ENCODE results near the gene FGF14. TPM values are rescaled to one million over a fixed set of nuclear protein-coding genes. Genes with fewer than 3 reads are reported as not detected.

Gene FGF14
- total RNA-seq, 2 donors from 2014 or later: under 0.01 to 0.28 TPM

DNA sequence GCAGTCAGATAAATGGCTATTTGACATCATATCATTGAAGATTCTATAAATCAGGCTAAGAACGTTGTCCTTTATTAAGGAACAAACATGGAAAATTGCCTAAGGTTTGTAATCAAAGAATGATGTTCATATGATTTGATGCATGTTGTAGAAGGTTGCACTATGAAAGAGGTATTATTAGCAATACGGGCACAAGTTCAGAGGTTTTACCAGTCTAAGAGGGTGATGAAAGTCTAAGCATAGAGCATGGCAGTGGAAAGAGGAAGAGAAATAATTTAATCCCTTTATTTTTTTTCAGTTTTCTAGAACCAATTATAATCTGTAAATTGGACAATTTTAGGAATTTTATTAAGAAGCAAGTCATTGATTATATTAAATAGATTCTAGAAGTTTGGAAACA, 450.7 kb downstream of the FGF14 start:
- intact Hi-C loops (cut with DNase I): no loop called here
- Histone ChIP-seq H3K9me3 (no peaks in the 10 kb centered on the region), H3K27me3 (replicated peaks; ENCODE audit: insufficient read depth) (no peaks in the 10 kb centered on the region), H3K4me3 (no peak overlapping the region), H3K27ac (no peak overlapping the region), H3K36me3 (no peaks in the 10 kb centered on the region), H3K4me1 (replicated peaks) (no peaks in the 10 kb centered on the region)
- 77% methylated on average over 2 of the region's 2 CpGs for WGBS
- no peak for TF ChIP-seq CTCF (IDR thresholded peaks at IDR 0.05)
- TF ChIP-seq POLR2AphosphoS5 (IDR thresholded peaks at IDR 0.05): no peak
- TF ChIP-seq POLR2A (IDR thresholded peaks at IDR 0.05): no peak
- DNase-seq (ENCODE audit: low spot score): no peak

GRCh38 chr13:101949681-101950080, 452.2 kb downstream of the FGF14 start:
- H3K4me1 ChIP-seq (replicated peaks): no peaks in the 10 kb centered on the region
- no peak overlapping the region for H3K4me3 ChIP-seq
- H3K27me3 ChIP-seq (replicated peaks; ENCODE audit: insufficient read depth): no peaks in the 10 kb centered on the region
- no peaks in the 10 kb centered on the region for H3K9me3 ChIP-seq
- H3K36me3 ChIP-seq: no peaks in the 10 kb centered on the region
- TF ChIP-seq POLR2A (IDR thresholded peaks at IDR 0.05) (no peak), POLR2AphosphoS5 (IDR thresholded peaks at IDR 0.05) (no peak), CTCF (IDR thresholded peaks at IDR 0.05) (no peak)
- intact Hi-C loops (cut with DNase I): no loop called here
- no peak overlapping the region for H3K27ac ChIP-seq
- no peak for DNase-seq (ENCODE audit: low spot score)

DNA sequence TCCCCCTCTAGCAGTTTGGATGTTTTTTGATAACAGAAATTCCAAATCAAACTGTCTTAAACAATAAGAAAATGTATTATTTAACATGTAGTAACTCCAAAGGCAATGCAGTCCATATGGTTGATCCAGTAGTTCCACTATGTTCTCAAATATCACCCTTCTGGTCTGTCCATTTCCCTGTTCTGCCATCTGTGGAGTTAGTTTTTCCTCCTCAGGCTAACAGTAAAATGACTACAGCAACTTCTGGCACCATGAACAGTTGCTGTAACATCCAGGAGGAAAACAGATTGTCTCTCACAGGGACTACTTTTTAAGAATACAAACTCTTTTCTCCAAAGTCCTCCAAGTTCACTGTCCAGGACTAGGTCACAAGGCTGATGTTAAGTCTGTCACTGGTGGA, 455.4 kb downstream of the FGF14 start:
- DNase-seq (ENCODE audit: low spot score): no peak
- TF ChIP-seq POLR2AphosphoS5 (IDR thresholded peaks at IDR 0.05) (no peak), POLR2A (IDR thresholded peaks at IDR 0.05) (no peak), CTCF (IDR thresholded peaks at IDR 0.05) (no peak)
- Histone ChIP-seq H3K27ac (no peak overlapping the region), H3K4me3 (no peak overlapping the region), H3K27me3 (replicated peaks; ENCODE audit: insufficient read depth) (no peaks in the 10 kb centered on the region), H3K4me1 (replicated peaks) (no peaks in the 10 kb centered on the region), H3K9me3 (no peaks in the 10 kb centered on the region), H3K36me3 (no peaks in the 10 kb centered on the region)
- intact Hi-C loops (cut with DNase I): no loop called here

DNA sequence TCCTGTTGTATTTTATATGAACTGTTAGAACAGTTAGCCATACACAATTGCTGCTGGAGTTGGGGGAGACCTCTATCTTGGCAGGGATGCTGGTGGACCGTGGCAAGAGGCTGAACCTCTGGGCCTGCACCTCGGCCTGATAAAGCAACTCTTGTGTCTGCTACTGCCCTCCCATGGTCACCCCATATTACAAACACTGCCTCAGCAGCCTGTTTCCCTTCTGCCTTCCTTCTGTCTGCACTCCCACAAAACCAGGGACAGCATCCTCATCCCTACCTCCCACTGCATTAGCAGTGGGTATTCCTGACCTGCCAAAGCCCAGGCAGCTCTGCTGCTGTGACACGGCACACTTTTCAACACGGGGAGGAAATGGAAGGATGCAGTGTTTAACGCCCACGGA, 456.4 kb downstream of the FGF14 start:
- WGBS: 69% methylated on average over 6 of the region's 6 CpGs
- H3K36me3 ChIP-seq: no peaks in the 10 kb centered on the region
- no peak overlapping the region for H3K4me3 ChIP-seq
- H3K27me3 ChIP-seq (replicated peaks; ENCODE audit: insufficient read depth): no peaks in the 10 kb centered on the region
- TF ChIP-seq POLR2A (IDR thresholded peaks at IDR 0.05) (no peak), CTCF (IDR thresholded peaks at IDR 0.05) (no peak), POLR2AphosphoS5 (IDR thresholded peaks at IDR 0.05) (no peak)
- DNase-seq (ENCODE audit: low spot score): no peak
- no peak overlapping the region for H3K27ac ChIP-seq
- intact Hi-C loops (cut with DNase I): no loop called here
- no peaks in the 10 kb centered on the region for H3K4me1 ChIP-seq (replicated peaks)
- H3K9me3 ChIP-seq: no peaks in the 10 kb centered on the region

GRCh38 chr13:101944521-101944920, 457.3 kb downstream of the FGF14 start:
- Histone ChIP-seq H3K4me3 (no peak overlapping the region), H3K4me1 (replicated peaks) (no peaks in the 10 kb centered on the region), H3K27me3 (replicated peaks; ENCODE audit: insufficient read depth) (no peaks in the 10 kb centered on the region), H3K36me3 (no peaks in the 10 kb centered on the region), H3K9me3 (no peaks in the 10 kb centered on the region), H3K27ac (no peak overlapping the region)
- no peak for DNase-seq (ENCODE audit: low spot score)
- no peak for TF ChIP-seq CTCF (IDR thresholded peaks at IDR 0.05)
- TF ChIP-seq POLR2A (IDR thresholded peaks at IDR 0.05): no peak
- TF ChIP-seq POLR2AphosphoS5 (IDR thresholded peaks at IDR 0.05): no peak
- intact Hi-C loops (cut with DNase I): no loop called here
- 58% methylated on average over 2 of the region's 2 CpGs for WGBS
